ENCODE results near the gene MPND. TPM values are rescaled to one million over a fixed set of nuclear protein-coding genes. Genes with fewer than 3 reads are reported as not detected.

The MPND gene
- total RNA-seq, 2 donors from 2014 or later, result 51.5 to 55.9 TPM

DNA sequence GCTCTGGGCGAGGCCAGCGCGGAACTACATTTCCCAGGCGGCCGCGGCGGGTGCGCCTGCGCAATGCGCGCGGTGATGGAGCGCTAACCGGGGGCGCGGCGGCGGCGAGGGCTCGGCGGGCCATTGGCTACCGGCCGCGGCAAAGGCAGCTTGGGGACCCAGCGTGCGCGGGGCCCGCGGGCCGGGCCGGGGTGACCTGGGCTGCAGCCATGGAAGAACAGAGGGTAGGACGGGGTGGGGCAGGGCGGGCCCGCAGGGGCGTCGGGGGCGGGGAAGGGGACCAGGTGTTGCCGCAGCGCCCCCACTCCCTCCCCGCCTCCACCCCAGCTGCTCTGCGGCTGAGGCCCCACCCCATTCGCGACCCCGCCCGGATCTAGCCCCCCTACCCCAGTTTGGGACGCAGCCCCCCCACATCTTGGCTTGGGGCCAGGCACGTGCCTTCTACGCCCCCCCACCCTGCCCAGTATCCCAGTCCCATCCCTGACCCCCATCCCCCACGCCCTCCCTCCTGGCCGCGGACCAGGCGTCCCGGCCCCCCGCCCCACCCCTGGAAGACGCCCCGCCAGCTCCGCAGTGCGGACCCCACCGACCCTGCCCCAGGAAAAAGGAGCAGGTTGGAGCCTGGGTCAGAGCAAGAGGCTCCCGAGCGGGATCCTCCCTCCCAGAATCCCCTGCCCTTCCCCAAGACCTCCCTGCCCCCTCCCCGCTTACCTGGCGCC is 38.7 kb upstream of the MPND start, which contains the start of gene FSD1:
FSD1 (plus strand) TSS at position 61 of the 719 bp plus-strand sequence; CDS start at position 210, 149 bp downstream.
- Mint-ChIP-seq H3K4me1 (peaks cover 6% of the 10 kb centered on the region), H3K9me3 (no peaks in the 10 kb centered on the region), H3K27me3 (ENCODE audit: insufficient read depth) (no peaks in the 10 kb centered on the region), H3K4me3 (peak within 1 kb of the TSS; percentile 51), H3K27ac (no peak within 1 kb of the TSS), H3K36me3 (ENCODE audit: low read depth) (peaks cover 14% of the 10 kb centered on the region)
- Histone ChIP-seq H3K27me3 (ENCODE audit: control insufficient read depth, insufficient read depth, low read length, poor library complexity, severe bottlenecking) (no peaks in the 10 kb centered on the region), H3K4me3 (ENCODE audit: low read length) (no peak within 1 kb of the TSS), H3K36me3 (ENCODE audit: control insufficient read depth, insufficient read depth, low read length) (no peaks in the 10 kb centered on the region), H3K9ac (ENCODE audit: extremely low read depth, low read length, poor library complexity, severe bottlenecking) (no peak within 1 kb of the TSS), H3K4me1 (ENCODE audit: control insufficient read depth, insufficient read depth, low read length) (no peaks in the 10 kb centered on the region), H3K27ac (ENCODE audit: low read depth, low read length) (no peak within 1 kb of the TSS), H3K9me3 (ENCODE audit: control insufficient read depth, low read length) (no peaks in the 10 kb centered on the region)
- DNase-seq, result peak; percentile 92
- WGBS, 2 experiments (ENCODE audit: insufficient coverage in 1 of 2, insufficient read length in 1 of 2), result 5% methylated on average over 10 to 56 of the region's 63 CpGs
- no peak for TF ChIP-seq CTCF (conservative IDR thresholded peaks at IDR 0.05)

DNA sequence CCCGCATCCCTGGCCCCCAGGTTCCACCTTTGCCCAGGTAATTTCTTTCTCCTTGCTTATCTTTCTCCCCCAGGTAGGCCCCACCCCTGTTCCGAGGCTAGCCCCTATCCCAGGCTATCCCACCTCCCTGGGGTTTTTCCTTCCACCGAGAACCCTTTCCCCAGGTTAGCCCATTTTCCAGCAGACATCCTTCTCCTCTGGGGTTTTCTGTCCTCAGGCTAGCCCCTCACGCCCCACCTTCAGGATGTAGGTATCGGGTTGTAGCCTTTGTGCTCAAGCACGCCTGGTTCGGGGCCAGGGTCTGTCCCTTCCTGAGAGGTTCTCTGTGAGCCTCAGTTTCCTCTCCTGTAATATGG is 38.1 kb upstream of the MPND start:
- no peak overlapping the region for H3K4me3 ChIP-seq (ENCODE audit: low read length)
- peak; percentile 60 for DNase-seq

DNA sequence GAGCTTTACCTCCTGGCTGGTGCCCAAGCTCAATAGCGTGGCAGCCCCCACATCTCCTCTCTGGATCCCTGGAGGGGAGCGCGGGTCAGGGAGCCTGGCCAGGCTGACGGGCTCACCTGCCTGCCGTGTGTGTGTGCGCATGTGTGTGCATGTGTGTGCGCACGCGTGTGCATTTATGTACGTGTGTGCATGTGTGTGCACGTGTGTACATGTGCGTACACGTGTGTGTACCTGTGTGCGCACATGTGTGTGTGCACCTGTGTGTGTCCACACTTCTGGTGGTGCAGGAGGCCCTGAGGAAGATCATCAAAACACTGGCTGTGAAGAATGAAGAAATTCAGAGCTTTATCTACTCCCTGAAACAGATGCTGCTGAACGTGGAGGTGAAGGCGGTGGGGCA is 37.7 kb upstream of the MPND start:
- Mint-ChIP-seq H3K4me3 (peak overlapping the region; percentile 51), H3K27ac (no peak overlapping the region), H3K27me3 (ENCODE audit: insufficient read depth) (no peaks in the 10 kb centered on the region), H3K36me3 (ENCODE audit: low read depth) (peaks cover 23% of the 10 kb centered on the region), H3K9me3 (peaks cover 4% of the 10 kb centered on the region), H3K4me1 (peaks cover 6% of the 10 kb centered on the region)
- DNase-seq, result no peak
- H3K9ac ChIP-seq (ENCODE audit: extremely low read depth, low read length, poor library complexity, severe bottlenecking), result no peak overlapping the region
- no peak overlapping the region for H3K4me3 ChIP-seq (ENCODE audit: low read length)
- 92 to 94% methylated on average over 12 to 16 of the region's 16 CpGs for WGBS, 2 experiments (ENCODE audit: insufficient coverage in 1 of 2, insufficient read length in 1 of 2)
- no peak overlapping the region for H3K27ac ChIP-seq (ENCODE audit: low read depth, low read length)
- peaks cover 3% of the 10 kb centered on the region for H3K36me3 ChIP-seq (ENCODE audit: control insufficient read depth, insufficient read depth, low read length)
- no peak for TF ChIP-seq CTCF (conservative IDR thresholded peaks at IDR 0.05)
- H3K27me3 ChIP-seq (ENCODE audit: control insufficient read depth, insufficient read depth, low read length, poor library complexity, severe bottlenecking), result no peaks in the 10 kb centered on the region
- H3K4me1 ChIP-seq (ENCODE audit: control insufficient read depth, insufficient read depth, low read length), result no peaks in the 10 kb centered on the region
- no peaks in the 10 kb centered on the region for H3K9me3 ChIP-seq (ENCODE audit: control insufficient read depth, low read length)

More for the DNA sequence above, 38.1 kb upstream of the MPND start:
- H3K27ac ChIP-seq (ENCODE audit: low read depth, low read length), result no peak overlapping the region
- no peaks in the 10 kb centered on the region for H3K9me3 ChIP-seq (ENCODE audit: control insufficient read depth, low read length)
- Mint-ChIP-seq H3K27me3 (ENCODE audit: insufficient read depth) (no peaks in the 10 kb centered on the region), H3K4me3 (peak overlapping the region; percentile 51), H3K4me1 (peaks cover 6% of the 10 kb centered on the region), H3K9me3 (no peaks in the 10 kb centered on the region), H3K27ac (no peak overlapping the region), H3K36me3 (ENCODE audit: low read depth) (peaks cover 19% of the 10 kb centered on the region)
- H3K27me3 ChIP-seq (ENCODE audit: control insufficient read depth, insufficient read depth, low read length, poor library complexity, severe bottlenecking), result no peaks in the 10 kb centered on the region
- H3K9ac ChIP-seq (ENCODE audit: extremely low read depth, low read length, poor library complexity, severe bottlenecking), result no peak overlapping the region
- TF ChIP-seq CTCF (conservative IDR thresholded peaks at IDR 0.05), result no peak
- WGBS, 2 experiments (ENCODE audit: insufficient coverage in 1 of 2, insufficient read length in 1 of 2), result 87 to 98% methylated on average over 6 to 7 of the region's 7 CpGs
- H3K4me1 ChIP-seq (ENCODE audit: control insufficient read depth, insufficient read depth, low read length), result no peaks in the 10 kb centered on the region
- H3K36me3 ChIP-seq (ENCODE audit: control insufficient read depth, insufficient read depth, low read length), result no peaks in the 10 kb centered on the region
